OCI-LY7 (cell line): Measurements from ENCODE around the gene COL2A1.

ENCODE experiments used
- EZH2phosphoT487 ChIP-seq: fragments of 200-600 bp; sonication (generic); IDR thresholded peaks from 2 replicates; pipeline ENCODE4 v1.6.1; 2018; ENCODE audit warnings: low read depth, borderline replicate concordance, mild to moderate bottlenecking, mixed run types, antibody characterized with exemption, low read length, moderate library complexity, mixed read lengths
- TF ChIP-seq, protein P1 (sequence below): fragments of 200-600 bp; sonication (generic); conservative IDR thresholded peaks from 2 replicates; pipeline ENCODE4 v1.5.1; 2014; ENCODE audit warnings: mild to moderate bottlenecking, antibody characterized with exemption, low read length, moderate library complexity, mixed read lengths

DNA sequence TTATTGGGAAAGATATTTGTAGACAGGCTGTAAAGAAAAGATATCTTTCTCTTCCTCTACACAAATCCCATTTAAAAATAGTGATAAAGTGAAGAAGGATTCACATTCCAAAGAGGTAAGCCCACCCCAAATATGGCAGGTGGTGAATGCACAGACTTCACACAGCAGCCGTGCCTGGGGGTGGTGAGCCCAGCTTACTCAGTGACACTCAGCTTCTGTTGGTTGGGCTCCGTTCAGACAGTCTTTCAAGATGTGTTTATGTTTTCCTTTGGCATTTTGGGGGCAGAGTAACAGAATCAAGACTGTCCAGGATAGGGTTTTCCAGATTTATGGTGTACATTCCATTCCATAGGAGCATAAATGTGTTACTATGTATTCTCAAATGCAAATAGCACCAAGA is 4.1 kb upstream of the COL2A1 start:
- TF ChIP-seq, protein P1, sequence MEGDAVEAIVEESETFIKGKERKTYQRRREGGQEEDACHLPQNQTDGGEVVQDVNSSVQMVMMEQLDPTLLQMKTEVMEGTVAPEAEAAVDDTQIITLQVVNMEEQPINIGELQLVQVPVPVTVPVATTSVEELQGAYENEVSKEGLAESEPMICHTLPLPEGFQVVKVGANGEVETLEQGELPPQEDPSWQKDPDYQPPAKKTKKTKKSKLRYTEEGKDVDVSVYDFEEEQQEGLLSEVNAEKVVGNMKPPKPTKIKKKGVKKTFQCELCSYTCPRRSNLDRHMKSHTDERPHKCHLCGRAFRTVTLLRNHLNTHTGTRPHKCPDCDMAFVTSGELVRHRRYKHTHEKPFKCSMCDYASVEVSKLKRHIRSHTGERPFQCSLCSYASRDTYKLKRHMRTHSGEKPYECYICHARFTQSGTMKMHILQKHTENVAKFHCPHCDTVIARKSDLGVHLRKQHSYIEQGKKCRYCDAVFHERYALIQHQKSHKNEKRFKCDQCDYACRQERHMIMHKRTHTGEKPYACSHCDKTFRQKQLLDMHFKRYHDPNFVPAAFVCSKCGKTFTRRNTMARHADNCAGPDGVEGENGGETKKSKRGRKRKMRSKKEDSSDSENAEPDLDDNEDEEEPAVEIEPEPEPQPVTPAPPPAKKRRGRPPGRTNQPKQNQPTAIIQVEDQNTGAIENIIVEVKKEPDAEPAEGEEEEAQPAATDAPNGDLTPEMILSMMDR = no peak
- TF ChIP-seq EZH2phosphoT487 = no peak
